HFFc6 (cell line): ENCODE measurements around the gene CDH23. TPM values are rescaled to one million over a fixed set of nuclear protein-coding genes. Genes with fewer than 3 reads are reported as not detected.

ENCODE experiments used
- DNase-seq: peaks from one replicate; pipeline ENCODE4 v3.0.0-alpha.2; 2018
- H3K27ac Mint-ChIP-seq: 2 replicates; pipeline ENCODE4 v1.8.0; 2020; ENCODE audit warnings: mild to moderate bottlenecking, mixed read lengths
- H3K27me3 Mint-ChIP-seq: 2 replicates; pipeline ENCODE4 v1.8.0; 2021; ENCODE audit warnings: mild to moderate bottlenecking, moderate library complexity, mixed read lengths; ENCODE audit not compliant: insufficient read depth
- H3K36me3 Mint-ChIP-seq: 2 replicates; pipeline ENCODE4 v1.8.0; 2021; ENCODE audit warnings: low read depth, mixed read lengths
- H3K4me1 Mint-ChIP-seq: 2 replicates; pipeline ENCODE4 v1.8.0; 2020; ENCODE audit warnings: low read depth, mixed read lengths
- H3K4me3 Mint-ChIP-seq: 2 replicates; pipeline ENCODE4 v1.8.0; 2020; ENCODE audit warnings: mild to moderate bottlenecking, moderate library complexity, mixed read lengths
- H3K9me3 Mint-ChIP-seq: 2 replicates; pipeline ENCODE4 v1.8.0; 2020; ENCODE audit warnings: mild to moderate bottlenecking, mixed read lengths
- CTCF ChIP-seq: fragments of 200-600 bp; sonication (generic); IDR thresholded peaks from 2 replicates; pipeline ENCODE4 v1.5.0; 2021; ENCODE audit warnings: antibody characterized with exemption, mild to moderate bottlenecking
- total RNA-seq, 6 experiments: library from RNA; stranded (reverse); fragmentation: NEBNext Ultra II Directional; extraction: Animal tissue kit (Norgen Biotek cat#: 25700); gene quantifications; 2 replicates in 1 of 6; 3 replicates in 5 of 6; pipeline ENCODE4 v1.2.3, GENCODE V29; 2021

CDH23 gene
- total RNA-seq, 6 experiments from 2014 or later, result 0.02 to 0.11 (median 0.04) TPM; not detected in 2

GRCh38 chr10:71638822-71639719, 242.4 kb downstream of the CDH23 start:
- no peak for TF ChIP-seq CTCF
- no peak for DNase-seq
- Mint-ChIP-seq H3K27ac (no peak overlapping the region), H3K36me3 (no peaks in the 10 kb centered on the region), H3K4me3 (no peak overlapping the region), H3K27me3 (peaks cover 65% of the 10 kb centered on the region), H3K4me1 (no peaks in the 10 kb centered on the region), H3K9me3 (no peaks in the 10 kb centered on the region)

- H3K27me3 Mint-ChIP-seq, result peaks cover 60% of the 10 kb centered on the region
- no peak overlapping the region for H3K27ac Mint-ChIP-seq
- no peak for TF ChIP-seq CTCF
- H3K4me3 Mint-ChIP-seq, result no peak overlapping the region
- no peak for DNase-seq
- no peaks in the 10 kb centered on the region for H3K4me1 Mint-ChIP-seq
- no peaks in the 10 kb centered on the region for H3K36me3 Mint-ChIP-seq
- no peaks in the 10 kb centered on the region for H3K9me3 Mint-ChIP-seq
Observed at GRCh38 chr10:71640607-71641006, 243.9 kb downstream of the CDH23 start.

GRCh38 chr10:71641449-71641848, 244.7 kb downstream of the CDH23 start:
- no peak overlapping the region for H3K27ac Mint-ChIP-seq
- no peak overlapping the region for H3K4me3 Mint-ChIP-seq
- no peaks in the 10 kb centered on the region for H3K9me3 Mint-ChIP-seq
- no peaks in the 10 kb centered on the region for H3K4me1 Mint-ChIP-seq
- H3K27me3 Mint-ChIP-seq, result peaks cover 59% of the 10 kb centered on the region
- DNase-seq, result no peak
- no peak for TF ChIP-seq CTCF
- H3K36me3 Mint-ChIP-seq, result no peaks in the 10 kb centered on the region

- no peak for DNase-seq
- Mint-ChIP-seq H3K4me3 (no peak overlapping the region), H3K27ac (no peak overlapping the region), H3K9me3 (no peaks in the 10 kb centered on the region), H3K36me3 (no peaks in the 10 kb centered on the region), H3K27me3 (peaks cover 55% of the 10 kb centered on the region), H3K4me1 (no peaks in the 10 kb centered on the region)
- TF ChIP-seq CTCF, result no peak
Observed at GRCh38 chr10:71641986-71642385, 245.3 kb downstream of the CDH23 start.

GRCh38 chr10:71643904-71644303, 247.2 kb downstream of the CDH23 start:
- no peak for TF ChIP-seq CTCF
- Mint-ChIP-seq H3K36me3 (no peaks in the 10 kb centered on the region), H3K9me3 (no peaks in the 10 kb centered on the region), H3K4me1 (no peaks in the 10 kb centered on the region), H3K27ac (no peak overlapping the region), H3K27me3 (peaks cover 52% of the 10 kb centered on the region), H3K4me3 (no peak overlapping the region)
- DNase-seq, result no peak
